A549 (cell line): ENCODE measurements around the gene CTLA4. TPM values are rescaled to one million over a fixed set of nuclear protein-coding genes. Genes with fewer than 3 reads are reported as not detected.

Source experiments
- ATAC-seq, 2 experiments: fragments of 200-7000 bp in 1 of 2; fragments of >200 bp in 1 of 2; cut with Nextera tagmentation in 1 of 2; cut with Tn5 transposase in 1 of 2; 3 replicates each; pipeline versions ENCODE4 v1.8.0 to v1.9.1; 2018 to 2020; ENCODE audit warnings: mild to moderate bottlenecking in 1 of 2, moderate library complexity in 1 of 2
- CTCF ChIA-PET: fragments of 300-600 bp; sonication (Branson Sonifier 250); formaldehyde crosslinking; extraction: SDS; loops from one replicate; lab custom pipeline; 2021; ENCODE audit warnings: antibody characterized with exemption, inconsistent platforms; lab: Yijun Ruan, JAX
- POLR2A ChIA-PET: fragments of 350-600 bp; formaldehyde crosslinking; extraction: SDS; loops from one replicate; lab custom pipeline; 2021; ENCODE audit warnings: antibody characterized with exemption, inconsistent platforms; lab: Yijun Ruan, JAX
- DNase-seq, 2 experiments: peaks; one replicate each; pipeline versions ENCODE4 v3.0.0 to v3.0.0-alpha.2; 2011 to 2016; ENCODE audit warnings: low read depth in 1 of 2, low spot score in 1 of 2
- FAIRE-seq: peaks from 2 replicates; lab custom pipeline; 2011; peaks lifted over from hg19 to GRCh38; lab: Jason Lieb, UNC
- H3K27ac ChIP-seq, 2 experiments: fragments of >200 bp; sonication (Bioruptor Twin); formaldehyde crosslinking; 3 replicates each; pipeline ENCODE4 v1.5.1; 2016 to 2017
- H3K4me1 ChIP-seq: fragments of >200 bp; sonication (Bioruptor Twin); formaldehyde crosslinking; 3 replicates; pipeline ENCODE4 v1.6.1; 2016
- H3K4me2 ChIP-seq: fragments of >200 bp; sonication (Bioruptor Twin); formaldehyde crosslinking; 3 replicates; pipeline ENCODE4 v1.6.1; 2016
- H3K4me3 ChIP-seq: fragments of >200 bp; sonication (Bioruptor Twin); formaldehyde crosslinking; 3 replicates; pipeline ENCODE4 v1.5.1; 2016
- H3K9me3 ChIP-seq: fragments of >200 bp; sonication (Bioruptor Twin); formaldehyde crosslinking; 3 replicates; pipeline ENCODE4 v1.6.1; 2016
- BHLHE40 ChIP-seq: IDR thresholded peaks from 2 replicates; pipeline ENCODE4 v1.6.1; 2012; ENCODE audit warnings: low read depth, low read length, inconsistent platforms
- CHD4 ChIP-seq: fragments of 200-600 bp; sonication (generic); IDR thresholded peaks from 2 replicates; pipeline ENCODE4 v1.6.1; 2016; ENCODE audit warnings: antibody characterized with exemption, mild to moderate bottlenecking, borderline replicate concordance
- E2F6 ChIP-seq: IDR thresholded peaks from 2 replicates; pipeline ENCODE4 v1.6.1; 2012; ENCODE audit warnings: low read depth, borderline replicate concordance
- EHF ChIP-seq: fragments of 250-450 bp; sonication (Bioruptor Pico); IDR thresholded peaks from 2 replicates; pipeline ENCODE4 v1.5.0; 2020; ENCODE audit warnings: mild to moderate bottlenecking
- EHMT2 ChIP-seq: fragments of 200-600 bp; sonication (generic); IDR thresholded peaks from 2 replicates; pipeline ENCODE4 v1.6.1; 2016; ENCODE audit warnings: antibody characterized with exemption, low read depth, mild to moderate bottlenecking, moderate library complexity
- ELK1 ChIP-seq: fragments of 150-350 bp; IDR thresholded peaks from 2 replicates; pipeline ENCODE4 v1.6.1; 2014; ENCODE audit warnings: low read depth, mild to moderate bottlenecking, low read length
- FOSB ChIP-seq: fragments of 250-450 bp; sonication (Bioruptor Pico); IDR thresholded peaks from 2 replicates; pipeline ENCODE4 v1.5.0; 2020; ENCODE audit warnings: mild to moderate bottlenecking, moderate library complexity
- FOSL2 ChIP-seq, 2 experiments: fragments of 450-650 bp in 1 of 2; fragments of >200 bp in 1 of 2; sonication (Bioruptor Twin) in 1 of 2; formaldehyde crosslinking; IDR thresholded peaks; 2 replicates each; pipeline versions ENCODE4 v1.5.0 to v1.6.1; 2016 to 2020; ENCODE audit warnings: mild to moderate bottlenecking in 1 of 2, moderate library complexity in 1 of 2
- GATA3 ChIP-seq: IDR thresholded peaks from 2 replicates; pipeline ENCODE4 v1.6.1; 2012; ENCODE audit warnings: borderline replicate concordance
- HOXA7 ChIP-seq: fragments of 250-450 bp; sonication (Bioruptor Pico); IDR thresholded peaks from 2 replicates; pipeline ENCODE4 v1.5.0; 2020; ENCODE audit warnings: mild to moderate bottlenecking, moderate library complexity
- JUNB ChIP-seq: fragments of >200 bp; sonication (Bioruptor Twin); formaldehyde crosslinking; IDR thresholded peaks from 2 replicates; pipeline ENCODE4 v1.6.1; 2016
- KDM1A ChIP-seq: fragments of 200-600 bp; sonication (generic); IDR thresholded peaks from 2 replicates; pipeline ENCODE4 v1.6.1; 2016; ENCODE audit warnings: low read depth, mild to moderate bottlenecking
- KDM5A ChIP-seq: fragments of 200-600 bp; sonication (generic); IDR thresholded peaks from 2 replicates; pipeline ENCODE4 v1.6.1; 2016; ENCODE audit warnings: antibody characterized with exemption, mild to moderate bottlenecking
- NFE2L2 ChIP-seq: fragments of 150-350 bp; conservative IDR thresholded peaks from 2 replicates; pipeline ENCODE4 v1.6.1; 2014; ENCODE audit warnings: low read length
- NR3C1 ChIP-seq: fragments of >200 bp; sonication (Bioruptor Twin); formaldehyde crosslinking; IDR thresholded peaks from 3 replicates; pipeline ENCODE4 v1.6.1; 2017
- PHF8 ChIP-seq: fragments of 200-600 bp; sonication (generic); IDR thresholded peaks from 2 replicates; pipeline ENCODE4 v1.6.1; 2016; ENCODE audit warnings: low read depth, mild to moderate bottlenecking, antibody characterized with exemption, moderate library complexity, borderline replicate concordance
- RARB ChIP-seq: fragments of 250-450 bp; sonication (Bioruptor Pico); IDR thresholded peaks from 2 replicates; pipeline ENCODE4 v1.8.0; 2021; ENCODE audit warnings: mild to moderate bottlenecking, moderate library complexity
- RNF2 ChIP-seq: fragments of 200-600 bp; sonication (generic); IDR thresholded peaks from 2 replicates; pipeline ENCODE4 v1.6.1; 2016; ENCODE audit warnings: low read depth, mild to moderate bottlenecking, antibody characterized with exemption, moderate library complexity, borderline replicate concordance
- USF2 ChIP-seq: fragments of 450-650 bp; IDR thresholded peaks from 2 replicates; pipeline ENCODE4 v1.6.1; 2014; ENCODE audit warnings: antibody characterized with exemption
- ZNF302 ChIP-seq: fragments of 250-450 bp; sonication (Bioruptor Pico); IDR thresholded peaks from 2 replicates; pipeline ENCODE4 v1.9.0; 2021; ENCODE audit warnings: inconsistent platforms, mild to moderate bottlenecking, moderate library complexity
- whole genome bisulfite sequencing: methylation state at CpG from one replicate; pipeline ENCODE4 v1.1.6; 2017; ENCODE audit errors: missing lambda C conversion rate; 5-methylcytosine and 5-hydroxymethylcytosine counted together
- polyA plus RNA-seq, 4 experiments: library from polyadenylated mRNA; depleted of rRNA in 3 of 4; stranded (reverse); fragments of >200 nt; fragmentation: RNase III in 1 of 4; extraction: RNeasy Plus Mini Kit Qiagen cat#74134 plus additional on column Dnase treatment in 1 of 4; gene quantifications; 2 replicates in 3 of 4; 3 replicates in 1 of 4; pipeline ENCODE4 v1.2.3, GENCODE V29; 2011 to 2017

CTLA4 gene
- polyA plus RNA-seq, 2 of the 4 experiments (the other 2 are of a cell fraction): not detected

- DNase-seq (no peak), FAIRE-seq (no peak), ATAC-seq (no peak)
- 30% methylated on average over 4 of the region's 4 CpGs for WGBS
- ChIA-PET POLR2A (no interaction called here), CTCF (no interaction called here)
- TF ChIP-seq CHD4 (no peak), ZNF302 (CRISPR knock-in tag) (no peak), PHF8 (no peak), NFE2L2 (no peak), GATA3 (no peak), RNF2 (no peak), NR3C1 (no peak), E2F6 (no peak), KDM5A (no peak), USF2 (no peak)
- no peaks in the 10 kb centered on the region for H3K4me1 ChIP-seq
- H3K27ac ChIP-seq: no peak overlapping the region
- no peaks in the 10 kb centered on the region for H3K9me3 ChIP-seq
- H3K4me3 ChIP-seq: no peak overlapping the region
- no peak overlapping the region for H3K4me2 ChIP-seq
Measured at GRCh38 chr2:203875471-203875870, 7.9 kb downstream of the CTLA4 start.

GRCh38 chr2:203876328-203876727, 8.8 kb downstream of the CTLA4 start:
- no peak overlapping the region for H3K27ac ChIP-seq
- no peak for DNase-seq
- H3K4me2 ChIP-seq: no peak overlapping the region
- ChIA-PET POLR2A (no interaction called here), CTCF (no interaction called here)
- H3K9me3 ChIP-seq: no peaks in the 10 kb centered on the region
- FAIRE-seq: no peak
- no peak overlapping the region for H3K4me3 ChIP-seq
- 61% methylated on average over 3 of the region's 3 CpGs for WGBS
- no peaks in the 10 kb centered on the region for H3K4me1 ChIP-seq
- ATAC-seq: no peak
- TF ChIP-seq RARB (CRISPR knock-in tag): no peak
- no peak for TF ChIP-seq FOSL2 (IDR thresholded peaks at IDR 0.05)
- no peak for TF ChIP-seq FOSL2 (CRISPR knock-in tag; IDR thresholded peaks at IDR 0.05)
- TF ChIP-seq EHF (CRISPR knock-in tag): no peak
- no peak for TF ChIP-seq JUNB
- no peak for TF ChIP-seq KDM1A
- no peak for TF ChIP-seq EHMT2
- TF ChIP-seq, all 56 proteins: peak for 0

GRCh38 chr2:203878063-203878462, 10.5 kb downstream of the CTLA4 start:
- Histone ChIP-seq H3K4me2 (no peak overlapping the region), H3K4me3 (no peak overlapping the region), H3K27ac (no peak overlapping the region), H3K4me1 (no peaks in the 10 kb centered on the region), H3K9me3 (no peaks in the 10 kb centered on the region)
- CTCF ChIA-PET: no interaction called here
- FAIRE-seq (no peak), DNase-seq (no peak), ATAC-seq (0 out of 6 replicates have a peak, but pooled peaks have one; percentile 19 to 21)
- no peak for TF ChIP-seq BHLHE40
- no peak for TF ChIP-seq KDM5A
- no peak for TF ChIP-seq FOSB (CRISPR knock-in tag)
- no peak for TF ChIP-seq GATA3
- TF ChIP-seq HOXA7 (CRISPR knock-in tag): no peak
- TF ChIP-seq ELK1: no peak
- 6% methylated on average over 5 of the region's 5 CpGs for WGBS
- POLR2A ChIA-PET: no interaction called here
